ENCODE measurements around the gene EVX2.

The EVX2 gene

DNA sequence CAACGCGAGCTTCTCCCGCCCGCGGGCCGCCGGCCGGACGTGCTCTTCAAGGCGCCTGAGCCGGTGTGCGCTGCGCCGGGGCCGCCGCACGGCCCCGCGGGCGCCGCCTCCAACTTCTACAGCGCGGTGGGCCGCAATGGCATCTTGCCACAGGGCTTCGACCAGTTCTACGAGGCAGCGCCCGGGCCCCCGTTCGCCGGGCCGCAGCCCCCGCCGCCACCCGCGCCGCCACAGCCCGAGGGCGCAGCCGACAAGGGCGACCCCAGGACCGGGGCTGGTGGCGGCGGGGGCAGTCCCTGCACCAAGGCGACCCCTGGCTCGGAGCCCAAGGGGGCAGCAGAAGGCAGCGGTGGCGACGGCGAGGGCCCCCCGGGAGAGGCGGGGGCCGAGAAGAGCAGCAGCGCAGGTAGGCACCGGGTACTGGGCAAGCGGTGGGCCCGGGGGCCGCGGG, 24.0 kb upstream of the EVX2 start:
- no peak for FAIRE-seq
- no peak for DNase-seq (ENCODE audit: low spot score)

DNA sequence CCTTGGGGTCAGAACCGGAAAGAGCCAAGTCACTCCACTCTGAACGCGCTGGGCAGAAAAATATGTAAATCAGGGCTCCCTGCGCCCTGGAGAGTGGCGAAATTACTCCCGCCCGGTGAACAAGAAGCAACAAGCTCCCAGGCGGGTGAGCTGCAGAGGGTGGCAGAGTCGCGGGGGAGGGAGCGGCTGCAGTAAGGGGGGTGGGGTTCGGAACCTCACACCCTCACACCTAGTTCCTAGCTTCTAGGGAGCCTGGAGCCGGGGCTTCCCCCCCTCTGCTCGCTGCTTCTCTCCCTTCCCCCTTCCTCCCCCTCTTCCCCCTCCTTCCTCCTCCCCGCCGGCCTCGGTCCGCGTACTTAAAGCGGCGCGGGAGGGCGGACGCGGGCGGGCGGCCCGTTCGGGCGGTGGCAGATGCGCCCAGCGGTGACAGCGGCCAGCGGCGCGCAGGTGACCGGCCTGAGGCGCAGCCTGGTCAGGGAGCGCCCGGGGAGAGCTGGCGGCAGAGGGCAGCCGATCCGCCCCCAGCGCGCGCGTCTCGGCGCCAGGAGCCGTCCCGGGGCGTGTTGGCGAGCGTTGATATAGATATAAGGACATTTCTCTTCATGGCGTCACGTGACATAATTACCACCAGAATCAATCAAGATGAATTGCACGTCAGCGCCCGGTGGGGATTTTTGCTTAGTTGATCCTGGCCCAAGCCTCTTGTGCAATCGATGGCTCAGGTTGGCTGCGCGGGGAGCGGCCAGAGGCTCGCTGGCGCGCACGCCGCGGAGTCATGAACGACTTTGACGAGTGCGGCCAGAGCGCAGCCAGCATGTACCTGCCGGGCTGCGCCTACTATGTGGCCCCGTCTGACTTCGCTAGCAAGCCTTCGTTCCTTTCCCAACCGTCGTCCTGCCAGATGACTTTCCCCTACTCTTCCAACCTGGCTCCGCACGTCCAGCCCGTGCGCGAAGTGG, 23.1 kb upstream of the EVX2 start, which contains the start of gene HOXD11:
Gene HOXD11, plus strand, starts transcription at position 700 of the 959 bp plus-strand sequence. Its CDS starts 76 bp downstream, at position 776.
- DNase-seq (ENCODE audit: low spot score) (no peak), FAIRE-seq (no peak)

- no peak for DNase-seq (ENCODE audit: low spot score)
- FAIRE-seq: no peak
These were observed 22.2 kb upstream of the EVX2 start for GRCh38 chr2:176105730-176106580.

DNA sequence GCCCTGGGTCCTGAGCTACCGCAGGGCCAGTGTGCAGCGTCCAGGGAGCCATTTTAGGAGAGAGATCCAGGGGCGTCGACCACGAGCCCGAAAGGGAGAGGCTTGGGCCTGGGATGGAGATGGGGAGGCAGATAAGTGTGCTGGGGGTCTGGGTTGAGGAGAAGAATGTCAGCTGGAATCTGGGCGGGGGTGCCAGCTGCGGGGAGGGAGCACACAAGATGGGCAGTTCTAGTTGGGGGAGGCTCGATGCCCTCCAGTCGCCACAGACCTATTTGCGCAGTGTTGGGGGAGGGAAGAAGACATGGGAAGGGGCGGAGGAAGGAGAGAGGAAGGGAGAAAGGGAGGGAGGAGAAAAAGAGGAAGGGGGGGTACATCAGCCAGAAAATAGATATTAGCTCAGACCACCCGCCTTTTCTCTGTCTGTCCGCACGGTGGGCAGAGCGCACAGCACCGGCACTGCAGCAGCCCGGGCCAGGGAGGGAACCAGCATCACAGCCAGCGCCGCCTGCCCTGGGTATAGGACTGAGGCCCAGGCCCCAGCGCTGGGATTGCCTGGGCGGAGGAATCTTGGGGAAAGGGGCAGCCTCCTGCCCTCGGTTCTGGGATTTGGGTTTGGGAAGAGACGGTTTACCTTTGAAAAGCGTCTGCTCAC, 21.4 kb upstream of the EVX2 start:
- FAIRE-seq: no peak

DNA sequence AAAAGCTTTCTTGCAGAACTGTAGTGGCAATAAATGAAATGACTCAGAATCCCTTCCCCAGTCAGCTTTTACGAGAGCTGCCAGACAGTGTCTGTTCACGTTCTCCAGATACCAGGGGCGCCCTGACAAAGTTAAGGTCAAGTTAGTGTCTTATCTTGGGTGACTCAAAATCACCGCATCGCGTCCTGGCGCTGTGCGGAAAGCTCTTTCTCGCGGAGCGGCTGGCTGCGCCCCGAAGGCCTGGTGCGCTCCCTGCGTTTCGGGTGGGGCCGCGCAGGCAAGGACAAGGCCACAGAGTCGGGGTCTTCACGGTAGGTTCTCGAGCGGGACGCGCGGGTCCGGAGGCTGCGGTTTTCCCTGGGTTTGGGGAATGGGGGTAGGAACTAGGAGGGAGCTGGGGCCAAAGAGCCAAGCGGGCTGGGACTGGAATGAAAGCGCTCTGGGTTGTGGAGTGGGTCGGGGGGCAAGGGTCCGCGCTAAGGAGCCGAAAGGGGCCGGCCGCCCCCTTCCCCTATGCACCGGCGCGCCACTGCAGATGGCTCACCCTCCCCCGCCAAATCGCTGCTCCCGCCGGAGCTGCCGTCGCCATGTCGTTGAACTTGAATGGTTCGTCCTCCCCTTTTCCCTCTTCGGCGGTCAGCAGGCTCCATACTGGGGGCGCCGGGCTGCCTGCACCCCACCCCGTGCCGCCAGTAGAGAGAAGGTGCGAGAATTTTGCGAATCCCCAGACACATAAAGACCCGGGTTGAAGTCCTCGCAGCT, 20.7 kb upstream of the EVX2 start:
- DNase-seq (ENCODE audit: low spot score): peak; percentile 72
- no peak for FAIRE-seq

More for the DNA sequence above, 21.4 kb upstream of the EVX2 start:
- DNase-seq (ENCODE audit: low spot score): no peak

GRCh38 chr2:176103742-176104315, 20.1 kb upstream of the EVX2 start:
- peak; percentile 35 for DNase-seq (ENCODE audit: low spot score)
- FAIRE-seq: no peak

- DNase-seq (ENCODE audit: low spot score): no peak
- FAIRE-seq: no peak
These were observed 19.4 kb upstream of the EVX2 start for GRCh38 chr2:176103194-176103593.

GRCh38 chr2:176102309-176102866, 18.6 kb upstream of the EVX2 start:
- FAIRE-seq (no peak), DNase-seq (ENCODE audit: low spot score) (no peak)

GRCh38 chr2:176101842-176102241, 18.1 kb upstream of the EVX2 start:
- FAIRE-seq: no peak

DNA sequence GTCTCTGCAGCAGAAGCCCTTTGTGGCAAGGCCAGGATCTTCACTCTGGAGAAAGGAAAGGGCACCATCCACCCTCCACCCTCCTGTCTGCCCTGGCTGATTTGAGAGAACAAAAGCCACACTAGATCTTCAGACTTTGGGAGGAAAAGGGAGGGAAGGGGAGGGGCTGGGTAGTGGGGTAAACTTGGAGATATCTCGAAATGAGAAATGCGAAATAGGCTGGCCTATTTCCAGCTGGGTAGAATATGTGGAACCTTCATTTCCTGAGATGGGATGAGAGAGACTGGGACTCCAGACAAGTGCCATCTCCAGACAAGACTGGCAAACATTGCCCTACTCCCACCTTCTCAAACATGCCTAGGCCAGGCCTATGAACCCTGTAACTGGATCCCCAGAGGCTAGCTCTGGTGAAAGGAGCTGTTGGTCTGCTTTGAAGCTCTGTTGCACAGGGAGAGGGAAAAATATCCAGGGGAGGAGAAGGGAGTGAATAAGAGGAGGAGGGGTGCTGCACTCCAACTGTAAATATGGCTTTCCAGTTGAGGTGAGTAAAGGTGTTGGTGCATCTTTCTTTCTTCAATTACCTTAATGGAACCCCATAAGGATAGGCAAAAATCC, 17.6 kb upstream of the EVX2 start:
- DNase-seq (ENCODE audit: low spot score): no peak
- no peak for FAIRE-seq

More at GRCh38 chr2:176101842-176102241, 18.1 kb upstream of the EVX2 start:
- DNase-seq (ENCODE audit: low spot score): no peak

- FAIRE-seq: no peak
- no peak for DNase-seq (ENCODE audit: low spot score)
These were observed 16.9 kb upstream of the EVX2 start for GRCh38 chr2:176100547-176101140.

DNA sequence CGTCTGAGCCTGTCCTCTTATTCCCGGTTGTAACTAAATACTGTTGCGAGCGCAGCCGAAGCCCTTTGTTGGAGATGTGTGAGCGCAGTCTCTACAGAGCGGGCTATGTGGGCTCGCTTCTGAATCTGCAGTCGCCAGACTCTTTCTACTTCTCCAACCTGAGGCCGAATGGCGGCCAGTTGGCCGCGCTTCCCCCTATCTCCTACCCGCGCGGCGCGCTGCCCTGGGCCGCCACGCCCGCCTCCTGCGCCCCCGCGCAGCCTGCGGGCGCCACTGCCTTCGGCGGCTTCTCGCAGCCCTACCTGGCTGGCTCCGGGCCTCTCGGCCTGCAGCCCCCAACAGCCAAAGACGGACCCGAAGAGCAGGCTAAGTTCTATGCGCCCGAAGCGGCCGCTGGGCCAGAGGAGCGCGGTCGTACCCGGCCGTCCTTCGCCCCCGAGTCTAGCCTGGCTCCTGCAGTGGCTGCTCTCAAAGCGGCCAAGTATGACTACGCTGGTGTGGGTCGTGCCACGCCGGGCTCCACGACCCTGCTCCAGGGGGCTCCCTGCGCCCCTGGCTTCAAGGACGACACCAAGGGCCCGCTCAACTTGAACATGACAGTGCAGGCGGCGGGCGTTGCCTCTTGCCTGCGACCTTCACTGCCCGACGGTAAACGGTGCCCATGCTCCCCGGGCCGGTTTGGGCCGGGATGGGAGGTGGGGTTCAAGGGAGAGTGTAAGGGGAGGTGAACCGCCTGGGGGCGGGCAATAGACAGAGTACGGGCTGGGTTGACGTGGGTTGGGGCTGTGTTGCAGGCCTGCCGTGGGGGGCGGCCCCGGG, 16.2 kb upstream of the EVX2 start, which contains the start of gene HOXD12:
Gene HOXD12, plus strand, starts transcription at position 68 of the 819 bp plus-strand sequence. Its CDS starts 7 bp downstream, at position 75.
- no peak for DNase-seq (ENCODE audit: low spot score)
- FAIRE-seq: no peak

GRCh38 chr2:176099159-176099727, 15.5 kb upstream of the EVX2 start:
- DNase-seq (ENCODE audit: low spot score): no peak
- no peak for FAIRE-seq

DNA sequence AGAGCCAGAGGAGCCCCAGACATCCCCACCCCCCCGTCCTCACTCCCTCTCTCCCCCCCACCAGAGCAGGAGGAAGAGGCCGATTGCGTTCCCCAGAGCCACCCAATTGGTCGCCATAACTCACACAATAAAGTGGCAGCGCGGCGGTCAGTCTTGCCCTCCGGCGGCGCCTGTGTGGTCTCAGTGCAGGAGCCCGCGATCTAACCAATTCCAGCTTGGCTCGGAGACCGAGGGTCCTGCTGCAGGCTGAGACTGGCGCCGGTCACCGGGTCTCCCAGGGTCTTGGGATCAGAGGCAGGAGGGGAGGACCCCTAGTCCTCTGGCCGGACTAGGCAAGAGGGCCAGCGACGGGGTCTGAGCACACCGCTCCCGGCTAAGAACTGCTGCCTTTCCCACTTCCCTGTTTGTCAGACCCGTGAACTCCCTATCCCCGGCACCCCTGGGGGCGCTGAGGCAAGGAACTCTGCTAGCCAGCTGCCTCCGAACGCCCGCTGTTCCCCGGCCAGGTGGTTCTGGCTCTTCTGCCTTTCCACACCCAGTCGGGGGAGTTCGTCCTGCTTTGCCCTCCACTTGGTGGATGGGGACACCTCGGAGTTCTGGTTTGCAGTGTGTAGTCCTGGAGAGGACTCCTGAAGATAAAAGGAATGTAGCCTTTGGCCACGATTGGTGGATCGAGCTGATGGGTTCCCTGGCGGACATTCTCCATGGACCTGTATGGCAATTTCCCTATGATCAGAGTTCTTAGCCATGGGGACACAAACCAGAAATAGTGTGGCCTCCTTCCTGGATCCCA, 14.8 kb upstream of the EVX2 start:
- no peak for FAIRE-seq
- DNase-seq (ENCODE audit: low spot score): no peak

- DNase-seq (ENCODE audit: low spot score): no peak
- FAIRE-seq: no peak
These were observed 14.1 kb upstream of the EVX2 start for GRCh38 chr2:176097820-176098365.

DNA sequence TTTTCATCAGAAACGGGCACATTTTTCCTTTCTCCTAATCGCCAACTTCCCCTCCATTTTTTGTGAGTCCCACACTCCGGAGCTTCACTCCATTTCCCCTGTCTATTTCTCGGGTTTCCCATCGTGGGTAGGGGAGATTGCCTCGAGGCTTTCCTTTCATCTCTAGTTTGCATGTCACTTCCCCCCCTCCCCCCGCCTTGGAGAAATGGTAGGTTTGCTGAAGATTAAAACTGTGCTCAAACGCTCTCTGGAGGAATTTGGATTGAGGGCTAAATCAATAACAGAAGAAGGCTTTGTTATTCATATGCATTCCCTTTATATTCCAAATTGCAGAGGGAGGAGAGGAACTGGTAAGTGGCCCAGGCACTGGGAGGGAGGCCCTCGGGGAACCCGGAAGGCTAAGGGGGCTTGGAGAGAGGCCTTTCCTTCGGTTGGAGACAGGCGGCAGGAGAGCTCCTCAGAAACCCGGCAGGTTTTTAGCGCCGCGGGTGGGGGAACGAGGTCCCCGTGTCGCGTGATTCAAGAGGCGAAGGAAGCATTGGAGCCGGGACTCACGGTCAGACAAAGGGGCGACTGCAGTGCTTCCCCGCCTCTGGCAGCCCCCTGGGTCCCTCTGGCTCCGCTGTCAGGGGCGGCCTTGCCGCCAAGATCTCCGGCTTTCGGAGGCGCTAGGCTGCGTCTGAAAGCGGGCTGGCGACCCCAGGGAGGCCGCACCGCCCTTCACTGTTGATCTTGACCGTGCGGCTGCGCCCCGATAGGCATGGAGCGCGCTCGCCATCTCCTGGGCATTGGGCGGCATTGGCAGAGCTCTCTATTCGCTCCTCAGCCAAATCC, 13.4 kb upstream of the EVX2 start:
- peak; percentile 48 for DNase-seq (ENCODE audit: low spot score)
- peak; percentile 5 for FAIRE-seq
